ENCODE results near the gene GCH1. TPM values are rescaled to one million over a fixed set of nuclear protein-coding genes. Genes with fewer than 3 reads are reported as not detected.

Gene GCH1
- total RNA-seq, 4 donors from 2014 or later, result 24.3 to 43.4 (median 28.3) TPM

DNA sequence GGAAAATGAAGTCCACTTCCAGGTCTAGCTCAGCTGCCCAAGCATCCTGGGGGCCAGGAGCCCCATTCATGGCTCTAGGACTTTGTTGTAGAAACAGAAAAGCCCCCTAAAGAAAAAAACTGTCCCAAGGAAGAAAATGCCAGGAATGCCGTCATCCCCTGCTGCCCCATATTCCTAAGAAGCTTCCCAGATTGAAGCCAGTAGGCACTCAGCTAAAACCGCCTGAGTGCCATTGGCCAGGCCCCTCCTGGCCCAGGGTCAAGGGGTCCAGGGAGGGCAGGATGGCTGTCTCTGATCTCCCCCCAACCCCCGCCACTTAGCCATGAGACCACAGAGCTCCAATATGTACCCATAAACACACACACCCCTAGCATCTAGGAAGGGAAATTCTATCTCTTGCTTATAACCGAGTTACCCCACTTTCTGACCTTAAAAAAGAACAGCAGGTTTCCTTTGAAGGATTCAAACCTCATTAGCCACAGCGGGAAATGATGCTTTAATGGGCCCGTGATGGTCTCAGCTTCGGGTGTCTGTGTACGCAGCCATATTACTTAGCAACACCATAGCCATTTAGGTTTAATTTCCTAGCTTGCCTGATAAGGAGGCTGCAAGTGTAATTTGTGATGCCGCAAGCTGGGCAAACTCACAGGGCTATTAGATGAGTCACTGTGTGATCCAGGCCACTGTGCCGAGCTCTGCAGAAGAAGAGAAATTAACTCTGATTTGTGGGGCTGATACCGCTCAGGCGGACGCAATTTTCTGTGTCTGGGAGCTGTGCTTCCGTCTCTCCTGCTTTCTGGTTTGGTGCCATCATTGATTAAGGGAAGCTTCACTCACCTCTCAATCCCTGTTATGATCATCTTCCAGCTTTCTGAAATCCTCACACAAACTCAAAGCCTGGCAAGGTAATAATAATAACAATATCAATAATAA, 84.2 kb downstream of the GCH1 start:
- H3K27me3 ChIP-seq, result no peaks in the 10 kb centered on the region
- H3K4me1 ChIP-seq, result peaks cover 0 to 4% (median 0%) of the 10 kb centered on the region in 4 donors
- no peaks in the 10 kb centered on the region for H3K36me3 ChIP-seq
- DNase-seq, result peak; percentile 24
- no peak overlapping the region for H3K4me3 ChIP-seq
- intact Hi-C loops (cut with DNase I; ENCODE audit: low total_unique reads), result no loop called here
- TF ChIP-seq POLR2AphosphoS5 (IDR thresholded peaks at IDR 0.05), result no peak
- no peak for TF ChIP-seq CTCF (IDR thresholded peaks at IDR 0.05)
- TF ChIP-seq POLR2A (IDR thresholded peaks at IDR 0.05), result no peak
- no peak for TF ChIP-seq EP300 (IDR thresholded peaks at IDR 0.05; ENCODE audit: low read depth)
- H3K9me3 ChIP-seq, result peaks cover 0 to 4% of the 10 kb centered on the region in 2 donors
- 41% methylated on average over 14 of the region's 14 CpGs; no CpG with 5 or more reads in 1 of the 2 donors for WGBS, 2 donors (ENCODE audit: low coverage in 1 of 2)
- H3K27ac ChIP-seq, result no peak overlapping the region
- in situ Hi-C loops (cut with MboI; ENCODE audit: low pct_ligation_motif_present in 1 of 4, low pct_unique_long_range_greater_than_20kb in 1 of 4, low sequenced_read_pairs in 3 of 4), result no loop called here

GRCh38 chr14:54817506-54817905, 85.1 kb downstream of the GCH1 start:
- Histone ChIP-seq H3K9me3 (no peaks in the 10 kb centered on the region), H3K4me3 (no peak overlapping the region), H3K27me3 (no peaks in the 10 kb centered on the region), H3K27ac (no peak overlapping the region), H3K36me3 (no peaks in the 10 kb centered on the region), H3K4me1 (peaks cover 0 to 4% (median 0%) of the 10 kb centered on the region in 4 donors)
- intact Hi-C loops (cut with DNase I; ENCODE audit: low total_unique reads), result no loop called here
- no peak for DNase-seq
- TF ChIP-seq CTCF (IDR thresholded peaks at IDR 0.05) (no peak), EP300 (IDR thresholded peaks at IDR 0.05; ENCODE audit: low read depth) (no peak), POLR2AphosphoS5 (IDR thresholded peaks at IDR 0.05) (no peak), POLR2A (IDR thresholded peaks at IDR 0.05) (no peak)
- in situ Hi-C loops (cut with MboI; ENCODE audit: low pct_ligation_motif_present in 1 of 4, low pct_unique_long_range_greater_than_20kb in 1 of 4, low sequenced_read_pairs in 3 of 4), result no loop called here
- 97% methylated on average over 5 of the region's 5 CpGs; no CpG with 5 or more reads in 1 of the 2 donors for WGBS, 2 donors (ENCODE audit: low coverage in 1 of 2)

DNA sequence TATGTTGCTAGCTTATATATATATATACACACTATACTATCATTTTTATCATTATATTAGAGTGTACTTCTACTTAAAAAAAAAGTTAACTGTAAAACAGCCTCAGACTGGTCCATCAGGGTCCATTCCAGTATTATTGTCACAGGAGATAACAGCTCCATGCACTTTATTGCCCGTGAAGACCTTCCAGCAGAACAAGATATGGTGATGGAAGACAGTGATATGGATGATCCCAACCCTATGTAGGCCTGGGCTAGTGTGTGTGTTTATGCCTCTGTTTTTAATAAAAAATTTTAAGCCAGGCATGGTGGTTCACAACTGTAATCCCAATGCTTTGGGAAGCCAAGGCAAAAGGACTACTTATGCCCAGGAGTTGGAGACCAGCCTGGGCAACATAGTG, 86.2 kb downstream of the GCH1 start:
- Histone ChIP-seq H3K4me3 (no peak overlapping the region), H3K36me3 (no peaks in the 10 kb centered on the region), H3K4me1 (peaks cover 0 to 4% (median 0%) of the 10 kb centered on the region in 4 donors), H3K9me3 (no peaks in the 10 kb centered on the region), H3K27me3 (no peaks in the 10 kb centered on the region), H3K27ac (no peak overlapping the region)
- WGBS, 2 donors (ENCODE audit: low coverage in 1 of 2), result 93% methylated on average over 1 of the region's 1 CpG; no CpG with 5 or more reads in 1 of the 2 donors
- in situ Hi-C loops (cut with MboI; ENCODE audit: low pct_ligation_motif_present in 1 of 4, low pct_unique_long_range_greater_than_20kb in 1 of 4, low sequenced_read_pairs in 3 of 4), result no loop called here
- TF ChIP-seq CTCF (IDR thresholded peaks at IDR 0.05) (no peak), POLR2AphosphoS5 (IDR thresholded peaks at IDR 0.05) (no peak), POLR2A (IDR thresholded peaks at IDR 0.05) (no peak), EP300 (IDR thresholded peaks at IDR 0.05; ENCODE audit: low read depth) (no peak)
- intact Hi-C loops (cut with DNase I; ENCODE audit: low total_unique reads), result no loop called here
- DNase-seq, result no peak

GRCh38 chr14:54815515-54815914, 87.1 kb downstream of the GCH1 start:
- 92 to 100% methylated on average over 1 to 6 of the region's 6 CpGs for WGBS, 2 donors (ENCODE audit: low coverage in 1 of 2)
- no peaks in the 10 kb centered on the region for H3K36me3 ChIP-seq
- H3K4me3 ChIP-seq, result no peak overlapping the region
- no peaks in the 10 kb centered on the region for H3K27me3 ChIP-seq
- H3K9me3 ChIP-seq, result no peaks in the 10 kb centered on the region
- in situ Hi-C loops (cut with MboI; ENCODE audit: low pct_ligation_motif_present in 1 of 4, low pct_unique_long_range_greater_than_20kb in 1 of 4, low sequenced_read_pairs in 3 of 4) (no loop called here), intact Hi-C loops (cut with DNase I; ENCODE audit: low total_unique reads) (no loop called here)
- DNase-seq, result no peak
- TF ChIP-seq CTCF (IDR thresholded peaks at IDR 0.05), result no peak
- TF ChIP-seq POLR2A (IDR thresholded peaks at IDR 0.05), result no peak
- no peak for TF ChIP-seq EP300 (IDR thresholded peaks at IDR 0.05; ENCODE audit: low read depth)
- TF ChIP-seq POLR2AphosphoS5 (IDR thresholded peaks at IDR 0.05), result no peak
- H3K27ac ChIP-seq, result no peak overlapping the region
- H3K4me1 ChIP-seq, result peaks cover 0 to 4% (median 0%) of the 10 kb centered on the region in 4 donors

Measured in transverse colon (tissue), 4 donors.